Raji (cell line): ENCODE data around the gene ENOPH1.

ENCODE experiments used
- POLR2A ChIP-seq: IDR thresholded peaks from 2 replicates; pipeline ENCODE4 v1.6.1; 2011; ENCODE audit warnings: low read depth, low read length, control low read depth; ENCODE audit not compliant: insufficient read depth

Gene ENOPH1

DNA sequence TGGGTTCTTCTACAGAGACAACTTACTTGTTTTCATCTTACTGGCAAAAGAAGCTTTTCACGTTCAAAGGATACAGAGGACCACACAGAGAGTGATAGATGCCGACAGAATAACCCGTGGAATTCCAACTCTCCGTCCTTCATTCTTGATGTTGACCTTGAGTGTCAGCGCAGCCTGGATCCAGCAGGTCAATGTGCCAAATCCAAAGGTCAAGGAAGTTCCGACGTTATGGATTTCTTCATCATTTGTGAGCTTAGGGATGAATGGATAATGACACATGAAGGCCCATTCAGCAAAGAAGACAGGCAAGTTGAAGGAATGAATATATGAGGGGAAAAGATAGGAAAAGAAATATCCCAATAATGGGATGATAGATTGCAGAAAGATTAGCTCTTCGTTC lies 59.6 kb downstream of the ENOPH1 start:
- TF ChIP-seq POLR2A, result no peak

DNA sequence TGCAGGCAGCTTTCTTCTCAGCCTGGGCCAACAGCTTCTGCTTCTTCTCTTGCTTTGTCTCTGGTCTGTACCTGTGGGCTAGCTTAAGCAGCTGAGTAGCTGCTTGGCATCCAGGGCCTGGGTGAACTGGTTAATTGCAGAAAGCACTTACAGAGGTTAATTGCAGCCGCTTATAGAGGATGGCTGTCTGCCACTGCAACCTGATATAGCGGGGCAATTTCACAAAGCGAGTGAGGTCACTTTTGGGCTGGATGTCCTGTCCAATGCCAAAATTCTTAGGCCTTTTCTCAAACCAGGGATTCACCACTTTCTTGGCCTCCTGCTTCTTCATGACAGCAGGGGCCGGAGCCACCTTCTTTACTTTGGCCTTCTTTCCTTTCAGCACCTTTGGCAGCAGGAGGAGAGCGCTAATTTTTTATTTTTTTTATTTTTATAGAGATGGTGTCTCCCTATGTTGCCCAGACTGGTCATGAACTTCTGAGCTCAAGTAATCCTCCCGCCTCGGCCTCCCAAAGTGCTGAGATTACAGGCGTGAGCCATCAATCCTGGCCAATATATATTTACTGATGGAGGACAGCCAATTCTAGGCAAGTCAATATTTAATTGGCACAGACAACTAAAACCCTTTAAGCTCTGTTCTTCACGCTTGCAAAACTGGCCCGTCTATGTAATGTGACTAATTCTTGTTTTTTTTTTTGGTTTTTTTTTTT lies 61.0 kb downstream of the ENOPH1 start:
- no peak for TF ChIP-seq POLR2A

DNA sequence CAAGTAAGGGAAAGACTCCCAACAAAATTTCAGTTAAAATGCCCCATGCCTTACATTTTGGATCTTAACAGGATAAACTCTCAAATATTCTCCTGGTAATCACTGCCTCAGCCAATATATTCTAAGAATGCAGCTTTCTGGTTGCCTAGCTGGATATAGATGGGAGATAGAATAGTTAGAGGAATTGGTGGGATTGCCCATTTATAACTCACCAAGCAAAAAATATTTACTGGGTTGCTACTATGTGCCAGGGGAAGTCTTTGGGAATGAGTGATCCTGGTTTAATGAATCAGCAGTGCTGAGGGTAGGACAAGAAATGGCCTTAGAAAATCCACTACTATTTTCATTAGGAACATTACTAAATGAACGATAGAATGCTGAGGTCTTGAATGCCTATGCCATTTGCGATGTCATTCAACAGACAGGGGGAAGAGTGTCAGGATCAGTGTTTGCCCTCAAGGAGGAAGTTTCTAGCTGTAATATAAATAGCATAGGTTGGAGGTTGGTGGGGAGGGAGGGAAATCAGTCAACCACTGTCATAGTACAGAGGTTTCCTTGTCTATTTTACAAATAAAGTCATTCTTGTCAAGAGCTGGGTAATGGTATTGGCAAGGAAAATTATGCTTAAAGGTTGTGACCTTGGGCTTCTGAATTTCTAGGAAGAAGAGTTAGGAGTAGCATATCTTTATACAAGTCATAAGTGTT lies 63.5 kb downstream of the ENOPH1 start:
- TF ChIP-seq POLR2A, result no peak

DNA sequence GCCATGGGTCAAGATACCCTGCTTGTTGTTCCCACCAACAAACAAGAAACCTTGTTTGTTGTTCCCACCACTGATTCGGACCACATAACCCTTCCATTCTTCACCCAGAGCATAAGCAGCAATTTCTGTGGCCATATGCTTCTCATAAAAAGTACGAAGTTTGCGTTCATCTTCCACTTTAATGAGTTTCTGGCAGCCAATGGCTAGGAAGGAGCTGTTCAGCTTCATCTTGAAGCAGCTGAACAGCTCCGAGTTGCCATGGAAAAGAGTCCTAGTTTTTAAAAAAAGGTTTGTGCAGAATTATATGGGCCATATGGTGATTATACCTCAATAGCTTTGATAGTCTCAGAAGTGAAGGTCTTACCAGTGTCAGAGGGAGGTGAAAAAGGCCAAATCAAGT lies 65.3 kb downstream of the ENOPH1 start:
- no peak for TF ChIP-seq POLR2A

DNA sequence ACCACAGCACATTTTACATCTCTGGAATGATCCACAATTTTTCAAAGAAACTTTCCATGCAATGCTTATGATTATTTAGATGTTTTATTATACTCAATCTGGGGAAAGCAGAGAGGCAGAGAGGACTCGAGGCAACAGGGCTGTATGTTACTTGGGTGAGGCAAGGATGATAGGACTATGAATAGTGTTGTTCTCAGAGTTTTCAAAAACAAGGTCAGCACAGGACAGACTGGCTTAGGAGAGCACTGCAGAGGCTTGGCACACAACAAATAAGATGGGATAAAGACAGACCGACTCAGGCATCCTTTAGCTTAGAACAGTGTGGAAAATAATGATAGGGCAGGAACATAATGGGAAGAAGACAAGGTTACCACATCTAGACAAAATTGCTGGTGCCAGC lies 66.0 kb downstream of the ENOPH1 start:
- TF ChIP-seq POLR2A, result no peak

DNA sequence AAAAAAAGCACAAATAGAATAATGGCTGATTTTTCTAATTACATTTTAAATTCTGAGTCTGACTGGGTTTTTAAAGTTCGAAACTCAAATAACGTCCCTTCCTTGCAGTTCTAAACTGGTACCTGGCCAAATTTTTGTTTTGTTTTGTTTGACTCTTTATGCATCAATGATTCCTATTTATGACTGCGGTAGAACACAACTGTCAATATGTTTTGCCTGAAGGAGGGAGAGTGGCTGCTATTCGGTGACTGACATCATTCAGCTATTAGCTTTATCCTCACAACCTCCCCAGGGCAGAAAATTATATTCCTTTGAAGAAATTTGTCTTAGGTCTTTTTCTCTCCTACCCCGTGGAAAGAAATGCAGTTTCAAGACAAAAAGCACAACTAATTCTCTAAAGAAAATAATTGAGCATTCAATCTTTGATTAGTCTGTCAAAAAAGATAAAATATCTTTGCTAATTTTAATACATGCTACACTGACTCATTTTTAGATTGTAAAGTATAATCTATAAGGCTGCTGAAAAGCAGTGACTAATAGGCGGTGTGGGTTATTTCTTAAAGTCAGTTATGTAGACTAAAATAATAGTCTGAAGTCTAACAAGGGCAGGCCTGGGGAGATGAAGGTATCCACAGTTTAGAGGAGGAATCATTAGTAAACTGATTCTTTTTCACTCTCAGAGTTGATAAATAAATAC lies 69.5 kb downstream of the ENOPH1 start:
- no peak for TF ChIP-seq POLR2A

DNA sequence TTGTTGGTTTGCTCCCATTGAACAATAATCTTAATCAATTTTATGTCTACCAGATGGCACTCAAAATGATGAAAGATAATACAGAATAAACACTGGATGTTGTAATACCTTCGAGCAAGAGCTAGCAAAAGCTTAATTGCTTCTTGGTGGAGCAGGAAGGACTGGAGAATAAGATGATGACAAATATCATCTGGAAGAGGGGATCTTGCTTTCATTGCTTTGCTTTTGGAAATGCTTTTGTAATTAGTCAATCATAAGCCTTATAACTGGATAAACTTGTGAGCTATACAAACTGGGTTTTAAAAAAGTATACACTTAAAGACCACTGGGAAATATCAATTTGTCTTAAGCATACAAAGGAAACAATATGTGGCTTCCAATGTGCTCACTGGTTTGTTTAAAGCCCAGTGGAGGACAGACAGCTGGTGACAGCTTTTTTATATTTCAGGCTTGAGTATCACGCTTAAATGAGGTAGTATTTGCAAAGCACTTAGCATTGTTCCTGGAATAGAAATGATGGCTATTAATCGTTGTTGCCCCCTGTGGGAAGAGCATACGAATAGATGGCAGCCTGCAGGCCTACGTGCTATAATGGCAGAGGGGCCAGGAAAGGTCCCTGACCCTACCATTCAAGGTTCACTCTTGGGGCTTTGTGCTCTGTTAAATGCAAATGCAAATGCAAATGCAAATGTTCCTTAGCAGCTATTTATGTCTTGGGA lies 70.2 kb downstream of the ENOPH1 start:
- TF ChIP-seq POLR2A, result no peak

DNA sequence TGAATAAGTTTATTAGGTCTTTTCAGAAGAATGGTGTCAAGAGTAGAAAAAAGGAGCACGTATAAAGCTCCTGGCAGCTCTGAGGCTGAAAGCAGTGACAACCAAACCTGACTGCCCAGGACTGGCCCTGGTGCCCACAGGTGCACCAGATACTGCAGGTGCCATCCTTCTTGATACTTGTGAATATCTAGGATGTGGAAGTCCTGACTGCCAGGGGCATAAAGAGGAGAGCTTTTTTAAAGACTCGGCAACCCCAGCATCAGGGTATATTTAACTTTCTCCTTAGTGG lies 70.7 kb downstream of the ENOPH1 start:
- no peak for TF ChIP-seq POLR2A

DNA sequence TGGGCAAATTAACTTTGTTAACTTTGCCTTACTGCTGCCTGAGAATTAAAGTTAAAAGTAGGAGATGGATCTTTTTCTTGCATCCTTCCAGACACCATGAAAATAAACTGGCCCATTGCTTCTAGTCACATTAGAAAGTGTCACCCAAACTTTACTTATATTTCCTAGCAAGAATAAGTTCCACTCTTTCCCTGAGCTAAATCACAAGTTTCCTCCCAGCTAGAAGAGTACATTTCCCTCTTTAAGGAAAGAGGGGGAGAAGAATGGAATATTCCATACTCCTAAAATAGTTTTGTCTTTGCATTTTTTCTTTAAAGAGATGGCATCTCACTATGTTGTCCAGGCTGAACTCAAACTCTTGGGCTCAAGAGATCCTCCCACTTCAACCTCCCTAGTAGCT lies 77.6 kb downstream of the ENOPH1 start:
- no peak for TF ChIP-seq POLR2A

DNA sequence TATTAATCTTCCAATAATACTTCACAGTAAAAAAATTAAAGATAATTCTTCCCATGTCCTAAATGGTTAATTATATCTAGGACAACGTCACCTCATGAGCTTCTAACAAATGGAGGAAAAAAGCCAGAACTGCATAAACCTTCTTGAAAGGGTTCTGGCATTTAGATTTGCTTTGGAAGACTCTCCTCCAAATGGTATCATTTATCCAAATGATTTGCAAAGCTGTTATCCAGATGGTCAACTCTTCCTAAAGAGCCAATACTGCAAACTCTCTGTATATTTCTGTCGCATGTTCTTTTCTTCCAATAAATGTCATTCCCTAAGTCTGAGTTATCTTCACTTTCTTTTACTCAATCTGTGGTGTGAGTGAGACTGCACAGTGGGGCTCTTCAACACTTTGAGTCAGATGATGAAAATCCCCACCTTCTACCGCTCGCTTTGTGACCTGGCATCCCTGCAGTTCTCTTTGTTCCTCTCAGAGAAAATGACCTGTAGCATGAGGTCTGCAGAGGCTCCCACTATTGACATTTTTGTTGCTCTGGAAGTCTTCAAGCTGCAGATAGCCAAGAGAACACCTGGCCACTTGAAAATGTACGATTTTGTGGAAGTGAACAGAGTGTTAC lies 78.5 kb downstream of the ENOPH1 start:
- TF ChIP-seq POLR2A, result no peak

DNA sequence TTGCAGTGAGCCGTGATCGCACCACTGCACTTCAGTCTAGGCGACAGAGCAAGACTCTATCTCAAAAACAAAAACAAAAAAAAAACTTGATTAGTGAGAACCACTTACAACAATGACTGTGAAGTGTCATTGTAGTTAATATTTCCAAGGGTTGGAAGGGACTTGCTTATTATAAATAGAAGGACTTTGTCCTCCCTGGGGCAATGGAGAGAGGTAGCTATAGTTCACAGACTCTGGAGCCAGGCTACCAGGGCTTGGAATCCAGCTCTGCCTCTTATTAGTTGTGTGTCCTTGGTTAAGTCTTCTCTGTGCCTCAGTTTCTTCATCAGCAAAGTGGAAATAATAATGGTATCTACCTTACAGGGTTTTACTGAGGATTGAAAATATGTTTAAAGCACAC lies 79.8 kb downstream of the ENOPH1 start:
- no peak for TF ChIP-seq POLR2A
